Tibial nerve (tissue), 3 donors: ENCODE measurements around the gene LRIG2.

Experiments used
- POLR2A ChIP-seq, 2 donors: fragments of 450-650 bp; IDR thresholded peaks; one replicate each; pipeline ENCODE4 v1.6.1; 2017; ENCODE audit warnings: antibody characterized with exemption in 2 of 2, mild to moderate bottlenecking in 2 of 2, moderate library complexity in 2 of 2
- TF ChIP-seq, protein P1 (sequence below), 5 experiments: fragments of 200-600 bp in 3 of 5; fragments of 450-650 bp in 2 of 5; sonication (generic) in 3 of 5; IDR thresholded peaks; one replicate each; pipeline ENCODE4 v1.5.1; 2016 to 2019; ENCODE audit warnings: antibody characterized with exemption in 5 of 5, mild to moderate bottlenecking in 3 of 5, moderate library complexity in 2 of 5

- TF ChIP-seq POLR2A (IDR thresholded peaks at IDR 0.05), result no peak
- TF ChIP-seq, protein P1, sequence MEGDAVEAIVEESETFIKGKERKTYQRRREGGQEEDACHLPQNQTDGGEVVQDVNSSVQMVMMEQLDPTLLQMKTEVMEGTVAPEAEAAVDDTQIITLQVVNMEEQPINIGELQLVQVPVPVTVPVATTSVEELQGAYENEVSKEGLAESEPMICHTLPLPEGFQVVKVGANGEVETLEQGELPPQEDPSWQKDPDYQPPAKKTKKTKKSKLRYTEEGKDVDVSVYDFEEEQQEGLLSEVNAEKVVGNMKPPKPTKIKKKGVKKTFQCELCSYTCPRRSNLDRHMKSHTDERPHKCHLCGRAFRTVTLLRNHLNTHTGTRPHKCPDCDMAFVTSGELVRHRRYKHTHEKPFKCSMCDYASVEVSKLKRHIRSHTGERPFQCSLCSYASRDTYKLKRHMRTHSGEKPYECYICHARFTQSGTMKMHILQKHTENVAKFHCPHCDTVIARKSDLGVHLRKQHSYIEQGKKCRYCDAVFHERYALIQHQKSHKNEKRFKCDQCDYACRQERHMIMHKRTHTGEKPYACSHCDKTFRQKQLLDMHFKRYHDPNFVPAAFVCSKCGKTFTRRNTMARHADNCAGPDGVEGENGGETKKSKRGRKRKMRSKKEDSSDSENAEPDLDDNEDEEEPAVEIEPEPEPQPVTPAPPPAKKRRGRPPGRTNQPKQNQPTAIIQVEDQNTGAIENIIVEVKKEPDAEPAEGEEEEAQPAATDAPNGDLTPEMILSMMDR (IDR thresholded peaks at IDR 0.05), result no peak
Measured at GRCh38 chr1:113027449-113027848, 45.5 kb upstream of the LRIG2 start.
